Astrocyte (in vitro differentiated cells and primary cell): ENCODE measurements around the gene LSM10. TPM values are rescaled to one million over a fixed set of nuclear protein-coding genes. Genes with fewer than 3 reads are reported as not detected.

Source experiments
- DNase-seq: peaks from one replicate; pipeline ENCODE4 v3.0.0-alpha.2; 2010; ENCODE audit warnings: low read depth
- FAIRE-seq: peaks from 2 replicates; lab custom pipeline; 2011; peaks lifted over from hg19 to GRCh38; lab: Jason Lieb, UNC
- H2AFZ ChIP-seq: 2 replicates; pipeline ENCODE4 v1.6.0; 2012; ENCODE audit warnings: low read depth, low read length, inconsistent platforms
- H3K27ac ChIP-seq: 2 replicates; pipeline ENCODE4 v1.5.1; 2011; ENCODE audit warnings: low read depth, low read length, inconsistent platforms
- H3K27me3 ChIP-seq: 2 replicates; pipeline ENCODE4 v1.6.0; 2011; ENCODE audit warnings: low read length, inconsistent platforms; ENCODE audit not compliant: insufficient read depth
- H3K36me3 ChIP-seq: 2 replicates; pipeline ENCODE4 v1.5.1; 2011; ENCODE audit warnings: low read length, inconsistent platforms; ENCODE audit not compliant: insufficient read depth
- H3K4me1 ChIP-seq: 2 replicates; pipeline ENCODE4 v1.5.1; 2011; ENCODE audit warnings: low read length, inconsistent platforms; ENCODE audit not compliant: insufficient read depth
- H3K4me2 ChIP-seq: 2 replicates; pipeline ENCODE4 v1.6.0; 2012; ENCODE audit warnings: low read length, inconsistent platforms
- H3K4me3 ChIP-seq: 2 replicates; pipeline ENCODE4 v1.5.1; 2011; ENCODE audit warnings: low read depth, mild to moderate bottlenecking, low read length, inconsistent platforms; ENCODE audit not compliant: insufficient read depth
- H3K79me2 ChIP-seq: 2 replicates; pipeline ENCODE4 v1.6.0; 2012; ENCODE audit warnings: mild to moderate bottlenecking, low read length, inconsistent platforms; ENCODE audit not compliant: insufficient read depth
- H3K9ac ChIP-seq: 2 replicates; pipeline ENCODE4 v1.6.0; 2012; ENCODE audit warnings: mild to moderate bottlenecking, low read length, inconsistent platforms
- H3K9me3 ChIP-seq: 2 replicates; pipeline ENCODE4 v1.5.1; 2012; ENCODE audit warnings: low read depth, mild to moderate bottlenecking, low read length, inconsistent platforms; ENCODE audit not compliant: insufficient read depth
- H4K20me1 ChIP-seq: 2 replicates; pipeline ENCODE4 v1.6.0; 2012; ENCODE audit warnings: low read length, inconsistent platforms; ENCODE audit not compliant: insufficient read depth
- H3K27ac Mint-ChIP-seq: one replicate; pipeline ENCODE4 v1.8.0; 2021; ENCODE audit warnings: mild to moderate bottlenecking, mixed read lengths; ENCODE audit not compliant: unreplicated experiment
- H3K27me3 Mint-ChIP-seq: one replicate; pipeline ENCODE4 v1.8.0; 2021; ENCODE audit warnings: low read depth, mixed read lengths; ENCODE audit not compliant: unreplicated experiment
- H3K36me3 Mint-ChIP-seq: one replicate; pipeline ENCODE4 v1.8.0; 2021; ENCODE audit warnings: low read depth, mixed read lengths; ENCODE audit not compliant: unreplicated experiment
- H3K4me1 Mint-ChIP-seq: one replicate; pipeline ENCODE4 v1.8.0; 2021; ENCODE audit warnings: low read depth, mixed read lengths; ENCODE audit not compliant: unreplicated experiment
- H3K4me3 Mint-ChIP-seq: one replicate; pipeline ENCODE4 v1.8.0; 2021; ENCODE audit warnings: mild to moderate bottlenecking, moderate library complexity, mixed read lengths; ENCODE audit not compliant: unreplicated experiment
- H3K9me3 Mint-ChIP-seq: one replicate; pipeline ENCODE4 v1.8.0; 2021; ENCODE audit warnings: mild to moderate bottlenecking, mixed read lengths; ENCODE audit not compliant: unreplicated experiment
- EZH2 ChIP-seq: IDR thresholded peaks from 2 replicates; pipeline ENCODE4 v1.6.1; 2012; ENCODE audit warnings: mild to moderate bottlenecking, low read length, inconsistent platforms; ENCODE audit not compliant: insufficient read depth
- total RNA-seq: library from RNA; stranded (reverse); gene quantifications from 2 replicates; pipeline ENCODE4 v1.2.1, GENCODE V29; 2021
- TF ChIP-seq, protein P1 (sequence below): IDR thresholded peaks from 2 replicates; pipeline ENCODE4 v1.5.1; 2011; ENCODE audit warnings: low read depth, mild to moderate bottlenecking, inconsistent platforms, low read length, moderate library complexity; ENCODE audit not compliant: insufficient read depth

LSM10 gene
- total RNA-seq, 1 donor from 2014 or later = 48.9 TPM

DNA sequence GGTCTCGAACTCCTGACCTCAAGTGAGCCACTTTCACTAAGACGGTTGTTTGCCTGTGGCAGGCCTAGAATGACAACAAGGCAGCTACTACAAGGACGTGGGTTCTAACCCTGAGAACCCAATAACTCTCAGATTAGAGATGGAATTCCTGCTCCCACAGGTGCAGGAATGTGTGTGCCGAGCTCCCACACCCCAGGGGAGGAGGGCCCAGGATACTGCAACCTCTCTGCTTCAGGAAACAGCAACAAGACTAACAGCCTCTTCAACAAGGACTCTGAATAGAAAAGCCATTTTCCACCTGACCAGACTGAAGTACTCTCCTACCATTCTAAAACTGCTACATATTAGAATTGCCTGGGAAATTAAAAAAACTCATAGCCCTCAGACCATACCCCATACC lies 4.9 kb downstream of the LSM10 start:
- H3K9ac ChIP-seq = no peak overlapping the region
- Mint-ChIP-seq H3K4me3 (no peak overlapping the region), H3K27ac (no peak overlapping the region), H3K36me3 (peaks cover 24% of the 10 kb centered on the region), H3K27me3 (no peaks in the 10 kb centered on the region), H3K9me3 (no peaks in the 10 kb centered on the region), H3K4me1 (peaks cover 23% of the 10 kb centered on the region)
- no peaks in the 10 kb centered on the region for H3K9me3 ChIP-seq
- H3K4me3 ChIP-seq = no peak overlapping the region
- FAIRE-seq = no peak
- no peak overlapping the region for H2AFZ ChIP-seq
- peaks cover 7% of the 10 kb centered on the region for H3K4me1 ChIP-seq
- H4K20me1 ChIP-seq = peaks cover 5% of the 10 kb centered on the region
- no peaks in the 10 kb centered on the region for H3K27me3 ChIP-seq
- H3K27ac ChIP-seq = no peak overlapping the region
- H3K4me2 ChIP-seq = no peak overlapping the region
- H3K79me2 ChIP-seq = peaks cover 30% of the 10 kb centered on the region
- no peak for TF ChIP-seq EZH2
- TF ChIP-seq, protein P1, sequence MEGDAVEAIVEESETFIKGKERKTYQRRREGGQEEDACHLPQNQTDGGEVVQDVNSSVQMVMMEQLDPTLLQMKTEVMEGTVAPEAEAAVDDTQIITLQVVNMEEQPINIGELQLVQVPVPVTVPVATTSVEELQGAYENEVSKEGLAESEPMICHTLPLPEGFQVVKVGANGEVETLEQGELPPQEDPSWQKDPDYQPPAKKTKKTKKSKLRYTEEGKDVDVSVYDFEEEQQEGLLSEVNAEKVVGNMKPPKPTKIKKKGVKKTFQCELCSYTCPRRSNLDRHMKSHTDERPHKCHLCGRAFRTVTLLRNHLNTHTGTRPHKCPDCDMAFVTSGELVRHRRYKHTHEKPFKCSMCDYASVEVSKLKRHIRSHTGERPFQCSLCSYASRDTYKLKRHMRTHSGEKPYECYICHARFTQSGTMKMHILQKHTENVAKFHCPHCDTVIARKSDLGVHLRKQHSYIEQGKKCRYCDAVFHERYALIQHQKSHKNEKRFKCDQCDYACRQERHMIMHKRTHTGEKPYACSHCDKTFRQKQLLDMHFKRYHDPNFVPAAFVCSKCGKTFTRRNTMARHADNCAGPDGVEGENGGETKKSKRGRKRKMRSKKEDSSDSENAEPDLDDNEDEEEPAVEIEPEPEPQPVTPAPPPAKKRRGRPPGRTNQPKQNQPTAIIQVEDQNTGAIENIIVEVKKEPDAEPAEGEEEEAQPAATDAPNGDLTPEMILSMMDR = no peak
- no peak for DNase-seq
- peaks cover 17% of the 10 kb centered on the region for H3K36me3 ChIP-seq

DNA sequence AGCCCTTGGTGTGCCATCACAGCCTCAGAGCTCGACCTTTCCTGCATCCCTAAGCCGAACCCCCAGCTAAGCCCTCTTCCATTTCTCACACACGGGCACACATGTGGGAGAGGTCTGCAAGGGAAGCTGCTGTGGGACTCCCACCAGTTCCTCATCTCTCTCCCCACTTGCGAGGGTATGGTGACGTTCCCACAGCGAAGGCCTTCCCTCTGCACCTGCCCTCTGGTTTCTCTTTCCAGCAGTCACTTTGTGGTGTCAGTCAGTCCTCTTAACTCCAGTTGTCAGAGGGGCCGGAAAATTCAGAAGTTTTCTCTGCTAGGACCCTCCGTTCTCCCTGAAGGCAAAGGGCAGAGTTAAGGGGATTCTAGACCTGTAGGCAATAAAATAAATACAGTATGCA lies 6.4 kb downstream of the LSM10 start:
- Mint-ChIP-seq H3K4me3 (no peak overlapping the region), H3K27me3 (no peaks in the 10 kb centered on the region), H3K36me3 (peaks cover 23% of the 10 kb centered on the region), H3K27ac (no peak overlapping the region), H3K9me3 (no peaks in the 10 kb centered on the region), H3K4me1 (peaks cover 27% of the 10 kb centered on the region)
- Histone ChIP-seq H4K20me1 (peaks cover 5% of the 10 kb centered on the region), H3K9ac (no peak overlapping the region), H3K4me3 (no peak overlapping the region), H3K4me2 (no peak overlapping the region), H3K27ac (no peak overlapping the region), H3K4me1 (peaks cover 17% of the 10 kb centered on the region), H2AFZ (no peak overlapping the region), H3K9me3 (no peaks in the 10 kb centered on the region), H3K79me2 (peaks cover 17% of the 10 kb centered on the region), H3K27me3 (no peaks in the 10 kb centered on the region), H3K36me3 (peaks cover 17% of the 10 kb centered on the region)
- no peak for DNase-seq
- no peak for TF ChIP-seq EZH2
- TF ChIP-seq, protein P1 = no peak
- no peak for FAIRE-seq

DNA sequence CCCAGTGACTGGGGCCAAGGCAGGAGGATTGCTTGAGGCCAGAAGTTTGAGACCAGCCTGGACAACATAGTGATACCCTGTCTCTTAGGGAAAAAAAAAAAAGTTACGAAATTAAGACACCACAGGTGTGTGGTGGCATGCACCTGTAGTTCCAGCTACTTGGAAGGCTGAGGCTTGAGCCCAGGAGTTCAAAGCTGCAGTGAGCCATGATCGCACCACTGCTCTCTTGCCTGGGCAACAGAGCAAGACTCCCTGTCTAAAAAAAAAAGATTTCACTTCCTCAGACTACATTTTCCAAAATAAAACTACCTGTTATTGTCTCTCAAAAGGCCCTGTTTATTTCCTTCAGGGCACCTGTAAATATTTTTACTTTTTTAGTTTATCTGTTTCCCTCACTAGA lies 7.3 kb downstream of the LSM10 start:
- H3K9me3 ChIP-seq = no peaks in the 10 kb centered on the region
- peaks cover 25% of the 10 kb centered on the region for H3K4me1 Mint-ChIP-seq
- peak overlapping the region; percentile 66 for H3K27ac Mint-ChIP-seq
- peaks cover 5% of the 10 kb centered on the region for H4K20me1 ChIP-seq
- no peak overlapping the region for H3K4me2 ChIP-seq
- peaks cover 16% of the 10 kb centered on the region for H3K79me2 ChIP-seq
- H3K36me3 ChIP-seq = peaks cover 17% of the 10 kb centered on the region
- peaks cover 20% of the 10 kb centered on the region for H3K4me1 ChIP-seq
- DNase-seq (no peak), FAIRE-seq (no peak)
- H3K27ac ChIP-seq = no peak overlapping the region
- H3K27me3 ChIP-seq = no peaks in the 10 kb centered on the region
- no peak overlapping the region for H2AFZ ChIP-seq
- no peak overlapping the region for H3K9ac ChIP-seq
- H3K4me3 Mint-ChIP-seq = no peak overlapping the region
- H3K4me3 ChIP-seq = no peak overlapping the region
- peaks cover 23% of the 10 kb centered on the region for H3K36me3 Mint-ChIP-seq
- H3K9me3 Mint-ChIP-seq = no peaks in the 10 kb centered on the region
- TF ChIP-seq, protein P1 = no peak
- no peak for TF ChIP-seq EZH2
- no peaks in the 10 kb centered on the region for H3K27me3 Mint-ChIP-seq
